ENCODE results near the gene RPH3AL.
"Not testable (repeated sequence)": the region's sequence is repeated elsewhere in the genome, so short reads cannot be mapped to it uniquely, and the experiment has no call there.

RPH3AL gene

DNA sequence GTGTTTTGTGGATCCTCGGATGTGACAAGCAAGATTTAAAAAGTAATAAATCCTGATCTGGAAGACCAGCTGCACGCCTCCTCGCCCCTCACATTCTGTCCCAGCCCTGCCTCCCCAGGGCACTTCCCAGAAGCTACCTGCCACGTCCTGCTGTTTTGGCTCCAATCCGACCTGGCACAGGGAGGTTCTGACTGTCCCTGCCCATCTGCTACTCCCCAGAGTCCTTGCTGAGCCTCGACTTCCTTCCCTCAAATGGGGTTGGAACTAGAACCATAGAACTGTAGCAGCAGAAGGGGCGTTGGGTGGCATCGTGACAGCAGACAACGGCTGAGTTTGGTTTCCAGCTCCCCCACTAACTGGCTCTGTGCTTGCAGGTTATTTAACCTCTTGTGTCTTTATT is 71.7 kb downstream of the RPH3AL start:
- no peak for DNase-seq

DNA sequence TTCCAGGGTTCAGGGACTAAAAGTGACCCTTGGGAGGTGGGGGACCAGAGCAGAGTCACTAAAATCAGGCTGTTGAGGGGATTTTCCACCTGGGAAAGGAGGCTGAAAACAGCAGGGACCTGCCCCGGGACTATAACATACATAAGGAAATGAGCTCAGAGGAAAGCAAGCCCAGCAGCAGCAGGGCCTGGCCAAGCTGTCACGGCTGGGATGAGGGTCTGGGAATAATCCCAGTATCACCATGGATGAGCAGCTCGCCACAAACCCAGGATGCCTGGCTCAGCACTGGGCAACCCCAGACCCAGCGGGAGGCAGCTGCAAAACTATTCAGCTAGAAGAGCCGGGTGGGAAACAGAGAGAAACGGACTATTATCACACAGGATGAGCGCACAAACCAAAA is 72.4 kb downstream of the RPH3AL start:
- DNase-seq: no peak

DNA sequence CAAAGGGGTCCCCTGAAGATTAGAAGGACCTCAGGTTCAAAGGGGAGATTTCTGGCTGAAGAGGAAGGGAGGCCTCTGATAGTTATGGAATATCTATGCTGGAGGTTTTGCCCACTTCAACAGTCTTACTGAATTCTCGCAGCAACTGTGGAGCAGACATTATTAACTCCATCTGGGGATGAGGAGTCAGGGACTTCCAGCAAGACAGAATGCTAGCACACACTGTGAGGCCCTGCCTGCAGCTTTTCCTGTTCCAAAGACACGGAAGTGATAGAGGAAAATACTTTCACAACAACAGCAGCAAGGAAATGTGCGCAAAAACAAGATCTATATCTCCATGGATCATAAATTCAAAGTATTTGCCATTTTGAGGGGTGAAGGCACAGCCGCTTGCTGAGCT is 72.8 kb downstream of the RPH3AL start:
- no peak for DNase-seq

DNA sequence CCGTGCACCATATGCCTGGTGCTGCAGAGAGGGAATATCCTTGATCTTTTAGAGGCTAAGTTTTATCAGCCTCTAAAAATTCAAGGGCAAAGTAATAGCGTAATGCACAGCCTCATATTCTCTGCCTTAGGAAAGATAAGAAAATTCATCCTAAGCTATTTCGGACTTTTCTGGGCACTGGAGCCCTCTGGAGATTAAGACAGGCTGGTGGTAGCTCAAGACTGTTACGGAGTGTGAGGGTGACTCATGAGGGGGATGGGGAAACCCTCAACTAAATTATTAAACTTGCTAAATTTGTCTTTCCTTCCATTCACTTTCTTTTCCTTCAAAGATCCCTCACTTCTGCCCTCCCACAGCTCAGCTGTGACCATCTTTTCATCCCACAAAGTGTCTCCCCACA is 73.3 kb downstream of the RPH3AL start:
- no peak for DNase-seq

DNA sequence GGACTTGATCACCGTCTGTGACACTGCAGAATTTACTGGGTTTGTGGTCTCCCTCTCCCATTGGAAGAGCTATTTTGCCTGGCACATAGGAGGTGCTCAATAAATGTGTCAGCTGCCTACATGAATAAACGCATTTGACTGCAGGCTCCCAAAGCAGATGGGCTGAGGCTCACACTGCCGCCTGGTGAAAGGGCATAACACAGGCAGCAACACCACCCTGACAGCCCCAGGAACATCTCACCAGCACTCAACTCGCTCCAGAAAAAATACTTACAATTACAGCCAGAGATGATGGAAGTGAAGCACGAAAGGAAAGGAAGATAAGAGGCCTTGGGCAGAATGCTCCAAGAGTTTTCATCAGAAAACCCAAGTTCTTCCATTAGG is 73.9 kb downstream of the RPH3AL start:
- DNase-seq: no peak

DNA sequence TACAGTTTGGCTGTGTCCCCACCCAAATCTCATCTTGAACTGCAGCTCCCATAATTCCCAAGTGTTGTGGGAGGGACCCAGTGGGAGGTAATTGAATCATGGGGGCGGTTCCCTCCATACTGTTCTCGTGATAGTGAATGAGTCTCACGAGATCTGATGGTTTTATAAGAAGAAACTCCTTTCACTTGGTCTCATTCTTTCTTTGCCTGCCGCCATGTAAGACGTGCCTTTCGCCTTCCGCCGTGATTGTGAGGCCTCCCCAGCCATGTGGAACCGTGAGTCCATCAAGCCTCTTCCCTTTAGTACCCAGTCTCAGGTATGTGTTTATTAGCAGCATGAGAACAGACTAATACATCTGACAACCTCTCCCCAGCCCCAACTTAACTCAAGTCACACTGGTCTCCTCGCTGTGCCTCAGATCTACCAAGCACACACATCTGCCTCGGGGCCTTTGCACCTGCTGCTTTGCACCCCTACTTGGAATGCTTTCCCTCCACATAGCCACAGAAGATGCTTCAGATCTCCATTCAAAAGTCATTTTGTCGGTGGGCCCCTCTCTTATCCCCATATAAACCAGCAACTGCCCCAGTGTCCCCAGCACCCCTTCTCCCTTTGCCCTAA is 74.4 kb downstream of the RPH3AL start:
- no peak for DNase-seq

DNA sequence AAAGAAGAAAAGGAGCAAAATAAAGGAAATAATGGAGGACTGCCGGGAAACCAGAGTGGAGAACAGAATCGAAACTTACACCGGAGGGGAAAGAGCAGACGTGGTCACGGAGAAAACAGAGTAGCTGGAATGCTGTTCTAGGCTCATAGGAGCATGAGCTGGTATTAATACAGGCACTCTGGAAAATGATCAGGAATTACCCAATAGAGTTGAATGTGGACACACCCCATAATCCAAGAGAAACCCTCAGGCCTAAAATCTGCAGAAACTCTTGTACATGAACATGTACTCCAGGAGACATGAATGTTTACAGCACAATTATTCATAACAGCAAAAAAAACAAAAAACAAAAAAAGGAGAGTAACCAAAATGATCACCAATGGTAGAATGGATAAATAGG is 77.7 kb downstream of the RPH3AL start:
- DNase-seq: no peak

DNA sequence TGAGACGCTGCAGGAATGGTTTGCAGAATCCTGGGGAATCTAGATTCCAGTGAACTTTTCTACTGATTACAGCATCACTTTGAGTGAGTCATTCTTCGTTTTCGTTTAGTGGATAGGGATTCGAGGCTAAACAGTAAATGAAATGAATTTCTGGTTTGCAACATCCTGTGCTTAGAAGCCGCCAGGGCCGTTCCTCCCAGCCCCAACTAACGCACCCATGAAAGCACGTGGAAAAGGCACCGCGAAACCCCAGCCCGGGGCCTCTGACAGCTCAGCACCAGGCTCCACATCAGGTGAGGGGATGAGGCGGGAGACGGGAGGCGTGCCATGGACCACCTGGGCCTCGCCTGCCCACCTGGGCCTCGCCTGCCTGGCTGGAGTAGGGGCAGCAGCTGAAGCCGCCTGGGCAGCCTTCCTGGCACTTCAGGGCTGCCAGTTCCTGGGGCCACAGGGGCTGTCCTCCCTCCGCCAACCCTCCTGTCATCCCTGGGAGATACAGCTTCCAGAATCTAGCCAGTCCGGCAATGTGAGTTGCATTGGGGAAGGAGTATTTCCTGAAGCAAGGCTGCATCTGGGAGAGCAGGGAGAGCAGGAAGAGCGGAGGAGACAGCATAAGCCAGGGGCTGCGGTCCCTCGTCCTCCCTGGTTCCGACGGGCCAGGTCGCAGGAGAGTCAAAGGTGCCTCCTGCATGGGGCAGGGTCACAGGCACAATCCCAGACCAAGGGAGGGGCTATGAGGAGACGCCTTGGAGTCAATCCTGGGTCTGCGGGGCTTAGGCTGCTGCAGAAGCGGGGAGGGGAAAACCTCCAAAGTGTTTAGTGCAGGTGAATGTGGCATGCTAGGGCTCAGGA is 78.4 kb downstream of the RPH3AL start:
- no peak for DNase-seq

DNA sequence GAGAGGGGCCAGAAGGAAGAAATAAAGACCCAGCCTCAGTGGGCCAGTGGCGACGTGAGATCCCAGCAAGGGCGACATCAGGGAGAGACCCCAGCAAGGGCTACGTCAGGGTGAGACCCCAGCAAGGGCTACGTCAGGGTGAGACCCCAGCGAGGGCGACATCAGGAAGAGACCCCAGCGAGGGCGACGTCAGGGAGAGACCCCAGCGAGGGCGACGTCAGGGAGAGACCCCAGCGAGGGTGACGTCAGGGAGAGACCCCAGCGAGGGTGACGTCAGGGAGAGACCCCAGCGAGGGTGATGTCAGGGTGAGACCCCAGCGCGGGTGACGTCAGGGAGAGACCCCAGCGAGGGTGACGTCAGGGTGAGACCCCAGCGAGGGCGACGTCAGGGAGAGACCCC is 79.8 kb downstream of the RPH3AL start:
- DNase-seq: not testable (repeated sequence)

DNA sequence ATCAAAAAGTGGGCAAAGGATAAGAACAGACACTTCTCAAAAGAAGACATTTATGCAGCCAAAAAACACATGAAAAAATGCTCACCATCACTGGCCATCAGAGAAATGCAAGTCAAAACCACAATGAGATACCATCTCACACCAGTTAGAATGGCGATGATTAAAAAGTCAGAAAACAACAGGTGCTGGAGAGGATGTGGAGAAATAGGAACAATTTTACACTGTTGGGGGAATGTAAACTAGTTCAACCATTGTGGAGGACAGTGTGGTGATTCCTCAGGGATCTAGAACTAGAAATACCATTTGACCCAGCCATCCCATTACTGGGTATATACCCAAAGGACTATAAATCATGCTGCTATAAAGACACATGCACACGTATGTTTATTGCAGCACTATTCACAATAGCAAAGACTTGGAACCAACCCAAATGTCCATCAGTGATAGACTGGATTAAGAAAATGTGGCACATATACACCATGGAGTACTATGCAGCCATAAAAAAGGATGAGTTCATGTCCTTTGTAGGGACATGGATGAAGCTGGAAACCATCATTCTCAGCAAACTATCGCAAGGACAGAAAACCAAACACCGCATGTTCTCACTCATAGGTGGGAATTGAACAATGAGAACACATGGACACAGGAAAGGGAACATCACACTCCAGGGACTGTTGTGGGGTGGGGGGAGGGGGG is 80.5 kb downstream of the RPH3AL start:
- not testable (repeated sequence) for DNase-seq

DNA sequence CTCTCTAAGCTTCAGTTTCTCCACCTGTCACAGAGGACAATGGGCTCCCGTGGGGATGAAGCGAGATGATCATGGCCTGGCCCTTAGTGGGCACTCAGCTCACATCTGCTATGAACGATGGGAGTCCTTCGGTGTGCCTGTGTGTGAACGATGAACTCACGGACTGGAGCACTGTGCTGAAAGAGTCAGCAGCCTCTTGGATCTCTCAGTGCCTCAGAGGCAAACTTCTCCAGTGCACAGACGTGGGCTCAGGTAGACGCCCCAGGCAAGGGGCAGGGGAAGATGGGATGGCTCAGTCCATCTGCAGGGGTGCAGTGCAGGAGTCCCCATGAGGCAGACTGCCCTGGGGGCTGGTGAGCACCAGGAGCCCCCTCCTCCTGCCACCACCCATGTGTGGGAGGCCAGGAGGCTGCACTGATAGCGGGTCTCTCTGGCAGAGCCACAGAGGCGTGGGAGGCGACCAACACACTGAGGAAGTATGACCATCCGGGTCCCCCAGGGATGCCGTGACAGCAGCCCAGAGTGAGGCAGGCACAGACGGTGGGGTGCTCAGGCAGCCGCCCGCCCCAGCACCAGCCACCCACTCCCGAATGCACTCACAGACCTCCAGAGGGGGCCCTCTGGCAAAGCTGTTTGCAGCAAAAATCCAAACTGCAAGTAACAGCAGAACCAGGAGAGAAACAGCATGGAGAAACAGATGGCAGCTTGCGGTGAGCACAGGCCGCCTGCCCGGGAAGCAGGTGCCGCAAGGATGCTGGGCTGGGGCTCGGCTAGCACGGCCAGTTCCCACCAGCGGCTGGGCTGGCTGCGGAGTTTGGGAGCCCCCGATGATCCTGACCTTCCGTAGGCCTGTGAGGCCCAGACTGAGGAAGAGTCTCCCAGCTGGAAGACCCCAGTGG is 82.7 kb downstream of the RPH3AL start:
- DNase-seq: no peak

DNA sequence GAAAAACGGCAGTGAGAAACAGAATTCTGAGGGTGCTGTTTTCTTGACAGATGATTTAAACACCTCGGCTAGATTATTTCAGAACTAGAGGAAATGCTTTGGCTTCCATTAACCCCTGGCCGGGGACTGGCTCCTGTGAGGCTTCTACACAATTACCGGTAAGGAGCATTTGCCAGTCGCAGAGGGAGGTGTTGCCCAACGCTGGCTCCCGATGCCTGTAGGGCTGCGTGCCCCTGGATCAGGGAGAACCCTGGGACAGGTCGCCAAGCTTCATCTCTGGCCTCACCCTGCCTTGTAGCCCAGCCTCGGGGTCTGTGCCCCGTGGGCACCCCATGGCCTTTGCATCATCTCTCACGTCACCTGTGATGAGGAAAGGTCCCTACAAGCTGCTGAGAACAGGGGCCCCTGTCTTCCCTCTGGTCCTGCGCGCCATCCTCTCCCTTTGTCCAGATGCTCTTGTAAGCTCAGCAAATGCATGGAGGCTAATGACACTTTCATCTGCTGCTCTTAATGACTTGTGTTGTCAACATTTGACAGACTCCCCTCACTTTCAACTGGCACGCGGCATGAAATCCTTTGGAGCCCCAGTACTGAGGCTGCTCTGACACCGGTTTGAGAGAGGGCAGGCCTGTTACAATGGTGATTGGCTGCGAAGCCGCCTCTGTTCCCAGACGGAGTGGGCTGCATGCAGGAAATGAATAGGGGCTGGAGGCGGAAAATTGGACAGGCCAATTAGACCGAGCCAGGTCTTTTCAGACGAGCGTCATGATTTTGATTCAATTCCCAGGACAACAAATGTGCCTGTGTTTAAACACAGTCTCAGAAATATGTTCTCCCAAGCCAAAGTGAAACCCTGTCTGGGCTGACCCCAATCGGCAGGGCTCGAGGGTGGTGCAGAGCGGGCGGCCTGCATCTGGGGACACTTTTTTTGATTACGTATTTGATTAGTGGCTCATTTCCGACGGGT is 85.6 kb downstream of the RPH3AL start:
- no peak for DNase-seq

DNA sequence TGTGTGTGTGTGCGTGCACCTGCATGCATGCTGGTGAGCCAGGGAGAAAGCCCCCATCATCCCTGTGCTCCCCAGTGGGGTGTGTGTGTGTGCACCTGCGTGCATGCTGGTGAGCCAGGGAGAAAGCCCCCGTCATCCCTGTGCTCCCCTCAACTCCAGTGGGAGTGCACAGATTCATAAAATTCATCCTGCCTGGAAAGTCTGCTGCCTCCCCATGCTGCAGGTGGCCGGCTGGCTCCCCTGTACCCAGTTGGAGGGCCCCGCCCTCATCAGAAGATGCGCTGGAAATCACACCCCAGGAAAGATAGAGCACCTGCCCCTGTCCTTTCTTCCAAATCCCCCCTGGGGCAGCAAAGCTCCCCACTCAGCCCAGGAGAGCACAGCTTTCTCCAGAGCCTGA is 86.4 kb downstream of the RPH3AL start:
- DNase-seq: no peak

DNA sequence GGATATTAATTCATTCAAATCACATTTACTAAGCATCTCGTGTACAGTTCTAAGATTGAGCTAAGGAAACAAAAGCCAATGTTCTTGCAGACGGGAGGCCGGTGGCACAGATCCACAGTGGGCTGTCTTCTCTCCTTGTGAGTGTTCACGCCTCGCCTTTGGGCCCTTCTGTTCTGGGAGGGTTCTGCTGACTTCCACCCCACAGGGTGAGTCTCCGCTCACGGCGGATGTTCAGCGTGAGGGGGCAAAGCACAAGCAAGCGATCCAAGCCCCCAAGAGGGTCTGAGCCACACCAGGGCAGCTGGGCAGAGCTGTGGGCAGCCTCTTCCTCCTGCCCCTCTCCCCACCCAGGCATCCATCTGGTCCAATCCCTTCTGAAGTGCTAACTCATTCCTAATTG is 86.9 kb downstream of the RPH3AL start:
- DNase-seq: no peak

DNA sequence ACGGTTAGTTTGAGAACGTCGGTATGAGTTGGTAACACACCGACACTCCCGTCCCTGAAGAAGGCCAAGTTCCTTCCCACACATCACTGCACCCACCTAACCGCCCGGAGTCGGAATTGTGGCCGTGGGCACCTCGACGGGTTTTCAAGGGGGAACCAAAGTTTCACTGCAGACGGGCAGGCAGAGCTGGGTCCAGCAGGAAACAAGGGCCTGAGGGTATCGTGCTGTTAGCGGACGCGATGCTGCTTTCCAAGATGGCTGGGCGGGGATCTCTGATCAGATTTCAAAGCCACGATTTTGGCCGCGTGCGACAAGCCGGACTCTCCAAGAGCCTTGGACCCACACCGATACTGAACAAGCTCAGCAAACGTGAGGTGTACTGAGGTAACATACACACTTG is 88.8 kb downstream of the RPH3AL start:
- DNase-seq: no peak

DNA sequence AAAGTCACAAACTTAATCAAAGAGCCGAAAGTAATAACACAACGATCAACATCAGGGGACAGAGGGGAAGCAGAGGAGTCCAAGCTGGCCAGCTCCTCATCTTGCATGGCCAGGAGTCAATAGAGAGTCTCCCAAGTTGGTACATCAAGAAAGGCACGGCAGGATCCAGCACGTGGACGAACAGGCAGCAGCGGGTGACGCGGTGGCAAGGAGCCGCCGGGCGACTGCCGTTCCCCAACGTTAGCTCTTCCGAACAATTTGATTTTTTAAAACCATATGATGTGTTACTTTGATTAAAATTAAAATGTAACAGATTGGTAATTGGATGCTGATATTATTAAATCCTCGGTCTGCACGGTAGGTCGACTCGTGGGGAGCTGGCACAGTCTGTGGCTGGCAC is 89.3 kb downstream of the RPH3AL start:
- DNase-seq: no peak

DNA sequence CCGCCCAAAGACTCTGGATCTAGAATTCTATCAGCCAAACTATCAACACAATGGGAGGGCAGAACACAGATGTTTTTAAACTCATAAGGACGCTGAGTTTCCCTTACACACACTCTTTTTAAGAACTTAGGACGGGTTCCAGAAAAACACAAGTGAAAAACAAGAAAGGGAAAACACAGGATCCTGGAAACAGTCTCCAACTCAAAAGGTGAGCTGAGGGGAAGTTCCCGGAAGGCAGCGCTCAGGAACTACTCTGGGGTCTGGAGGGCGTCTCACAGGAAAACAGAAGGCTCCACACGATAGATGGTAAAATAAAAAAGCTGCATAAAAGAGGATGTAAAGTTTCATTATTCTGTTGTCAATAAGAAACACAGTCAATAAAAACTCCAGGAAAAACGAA is 91.0 kb downstream of the RPH3AL start:
- DNase-seq: no peak

DNA sequence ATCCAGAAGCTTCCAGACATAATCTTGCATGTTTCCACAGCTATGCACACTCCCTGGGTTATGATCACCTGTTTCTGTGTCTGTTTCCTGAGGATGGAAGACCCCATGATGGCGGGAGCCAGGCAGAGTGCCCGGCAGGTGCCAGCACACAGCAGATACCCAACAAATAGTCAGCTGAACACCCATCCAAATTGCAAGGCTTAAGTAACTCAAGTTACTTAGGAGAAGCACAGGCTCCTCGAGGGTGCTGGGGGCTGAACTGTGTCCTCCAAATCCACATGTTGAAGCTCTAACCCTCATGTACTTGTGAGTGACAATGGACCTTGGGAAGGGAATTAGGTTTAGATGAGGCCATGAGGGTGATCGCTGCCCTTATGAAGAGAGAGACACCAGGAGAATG is 91.7 kb downstream of the RPH3AL start:
- no peak for DNase-seq

DNA sequence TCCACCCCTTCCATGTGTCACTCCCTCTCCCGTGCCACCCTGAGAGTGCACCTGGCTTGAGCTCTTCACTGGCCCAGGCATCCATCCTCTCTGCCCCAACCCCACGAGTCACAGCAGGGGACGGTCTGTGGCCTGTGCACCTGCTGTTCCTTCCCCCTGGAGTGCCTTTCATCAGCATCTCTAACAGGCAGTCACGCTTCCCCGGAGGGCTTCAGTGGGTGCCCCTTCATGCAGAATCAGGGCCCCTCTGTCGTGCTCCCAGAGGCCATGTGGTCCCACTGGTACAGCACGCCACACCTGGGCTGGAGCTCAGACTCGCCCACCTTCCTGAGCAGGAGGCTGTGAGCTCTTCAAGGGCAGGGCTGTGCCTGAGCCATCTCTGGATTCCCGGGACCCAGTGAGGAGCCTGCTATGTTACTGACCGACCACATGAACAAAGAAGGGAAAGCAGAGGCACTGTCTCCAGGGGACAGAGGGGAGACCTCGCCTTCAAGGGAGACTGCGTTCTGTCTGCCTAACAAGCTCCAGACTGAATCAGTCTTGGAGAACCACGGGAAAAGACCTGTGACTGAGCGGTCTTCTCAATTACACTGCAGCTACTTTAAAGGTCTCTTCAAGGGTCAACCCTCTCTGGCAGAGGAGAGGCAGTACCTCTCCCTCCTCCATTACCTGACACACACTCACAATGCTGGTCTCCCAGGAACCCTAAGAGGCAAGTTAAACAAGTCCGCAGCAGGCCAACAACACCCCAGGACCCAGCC is 92.4 kb downstream of the RPH3AL start:
- DNase-seq: no peak

DNA sequence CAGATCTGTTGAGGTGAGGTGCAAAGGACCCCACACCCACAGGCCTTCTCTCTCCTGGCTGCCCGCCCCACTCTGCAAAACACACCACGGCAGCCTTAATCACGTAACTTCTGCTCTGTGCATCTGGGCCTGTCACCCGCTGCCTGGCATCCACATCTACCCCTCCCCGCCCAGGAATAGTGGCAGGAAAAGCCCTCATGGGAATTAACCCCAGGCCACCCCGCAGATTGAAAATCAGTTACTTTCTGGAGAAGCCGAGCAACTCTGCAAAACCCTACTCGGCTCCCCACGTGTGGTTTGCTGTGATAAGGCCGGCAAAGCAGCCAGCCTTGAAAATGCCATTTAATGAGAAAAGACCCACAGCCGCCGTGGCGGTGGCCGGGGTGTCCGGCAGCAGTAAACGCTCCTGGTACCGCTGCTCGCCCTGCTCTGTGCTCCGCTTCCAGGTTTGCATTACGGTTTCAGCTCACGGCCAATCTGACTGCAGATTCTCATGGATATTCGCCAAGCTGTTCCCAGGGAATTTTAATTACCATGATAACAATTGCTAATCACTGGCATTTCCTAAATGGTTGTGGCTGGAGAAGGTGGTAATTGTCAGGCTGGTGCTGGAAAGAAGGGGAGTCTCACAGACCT is 93.1 kb downstream of the RPH3AL start:
- no peak for DNase-seq

DNA sequence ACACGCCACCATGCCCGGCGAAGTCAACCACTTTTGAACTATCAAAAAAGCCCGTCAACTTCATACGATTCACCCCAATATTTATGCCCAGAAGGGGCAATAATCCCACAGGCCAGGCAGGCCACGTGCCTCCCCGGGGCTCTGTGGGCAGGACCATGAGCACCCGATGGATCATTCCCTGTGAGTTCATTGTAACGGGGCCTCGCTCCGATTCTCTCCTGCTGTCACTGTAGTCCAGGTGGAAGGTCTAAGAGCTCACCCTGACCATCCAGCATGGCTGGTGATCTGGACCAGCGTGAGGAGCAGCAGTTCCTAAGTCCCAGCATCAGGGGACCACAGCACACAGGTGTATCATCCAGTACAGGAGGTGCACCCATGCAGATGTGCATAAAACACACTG is 93.7 kb downstream of the RPH3AL start:
- no peak for DNase-seq
